HCT116 (cell line): ENCODE measurements around the gene AK5. TPM values are rescaled to one million over a fixed set of nuclear protein-coding genes. Genes with fewer than 3 reads are reported as not detected.

Source experiments
- ATAC-seq: fragments of 200-7000 bp; cut with Tn5 transposase; 2 replicates; pipeline ENCODE4 v1.9.1; 2020; ENCODE audit warnings: mild to moderate bottlenecking, moderate library complexity
- BruUV-seq: library from RNA; stranded (reverse); fragments of 400-500 nt; replicated peaks from 2 replicates; lab custom pipeline; 2021; lab: Mats Ljungman, UMichigan
- CTCF ChIA-PET: fragments of 300-600 bp; sonication (Branson Sonifier 250); formaldehyde crosslinking; loops from one replicate; lab custom pipeline; 2021; ENCODE audit warnings: antibody characterized with exemption; lab: Charles Lee
- POLR2A ChIA-PET: fragments of 300-600, 350-600 bp; sonication (Branson Sonifier 250); formaldehyde crosslinking; loops from one replicate; lab custom pipeline; 2021; ENCODE audit warnings: antibody characterized with exemption; lab: Charles Lee
- RAD21 ChIA-PET, 2 experiments: fragments of 300-600 bp; sonication (Branson Sonifier 250); formaldehyde crosslinking; loops; one replicate each; lab custom pipeline; 2023; ENCODE audit warnings: low total read pairs in 2 of 2; ENCODE audit not compliant: uncharacterized antibody in 2 of 2, unreplicated experiment in 2 of 2, low non-redundant PET in 1 of 2; lab: Charles Lee
- DNase-seq: peaks from one replicate; pipeline ENCODE4 v3.0.0-alpha.2; 2010; ENCODE audit warnings: low read depth, low spot score
- H2AFZ ChIP-seq: fragments of 200-600 bp; shearing (Covaris generic), sonication (generic); 2 replicates; pipeline ENCODE4 v1.6.1; 2017; ENCODE audit warnings: low read depth, mixed run types, mixed read lengths, antibody characterized with exemption, low read length; ENCODE audit not compliant: poor library complexity, severe bottlenecking
- H3K27ac ChIP-seq: 2 replicates; pipeline ENCODE4 v1.5.1; 2012; ENCODE audit warnings: low read depth, low read length
- H3K27me3 ChIP-seq: fragments of 200-600 bp; sonication (generic); 2 replicates; pipeline ENCODE4 v1.6.1; 2016; ENCODE audit warnings: mixed run types, low read length, mixed read lengths; ENCODE audit not compliant: insufficient read depth
- H3K36me3 ChIP-seq, 2 experiments: fragments of 200-500 bp in 1 of 2; fragments of 200-600 bp in 1 of 2; sonication (Bioruptor generic) in 1 of 2; sonication (generic) in 1 of 2; 2 replicates each; pipeline versions ENCODE4 v1.5.1 to v1.6.1; 2014 to 2016; ENCODE audit warnings: low read length in 2 of 2, inconsistent platforms in 1 of 2, mixed read lengths in 1 of 2, mixed run types in 1 of 2; ENCODE audit not compliant: insufficient read depth in 2 of 2, control insufficient read depth in 1 of 2
- H3K4me1 ChIP-seq, 2 experiments: fragments of 200-600 bp in 1 of 2; sonication (generic) in 1 of 2; 2 replicates each; pipeline versions ENCODE4 v1.5.1 to v1.6.1; 2012 to 2017; ENCODE audit warnings: low read length in 2 of 2, inconsistent platforms in 1 of 2, mild to moderate bottlenecking in 1 of 2, mixed read lengths in 1 of 2, mixed run types in 1 of 2, moderate library complexity in 1 of 2; ENCODE audit not compliant: insufficient read depth in 2 of 2, control insufficient read depth in 1 of 2
- H3K4me2 ChIP-seq: fragments of 200-600 bp; sonication (generic); 2 replicates; pipeline ENCODE4 v1.6.1; 2017; ENCODE audit warnings: mixed run types, low read length, mixed read lengths
- H3K4me3 ChIP-seq, 2 experiments: fragments of 200-600 bp in 1 of 2; sonication (generic) in 1 of 2; replicated peaks in 1 of 2; 2 replicates each; pipeline ENCODE4 v1.5.1; 2011 to 2016; ENCODE audit warnings: low read length in 2 of 2, control low read depth in 1 of 2, low read depth in 1 of 2, mild to moderate bottlenecking in 1 of 2, mixed read lengths in 1 of 2, mixed run types in 1 of 2
- H3K79me2 ChIP-seq: fragments of 200-600 bp; sonication (generic); 2 replicates; pipeline ENCODE4 v1.6.1; 2017; ENCODE audit warnings: mild to moderate bottlenecking, mixed run types, low read length, moderate library complexity, mixed read lengths; ENCODE audit not compliant: insufficient read depth
- H3K9ac ChIP-seq: fragments of 200-600 bp; sonication (generic); 2 replicates; pipeline ENCODE4 v1.6.1; 2016; ENCODE audit warnings: low read length, mixed read lengths
- H3K9me2 ChIP-seq: fragments of 200-600 bp; sonication (generic), shearing (Covaris generic); 2 replicates; pipeline ENCODE4 v1.6.1; 2017; ENCODE audit warnings: mixed run types, mild to moderate bottlenecking, moderate library complexity; ENCODE audit not compliant: insufficient read depth
- H3K9me3 ChIP-seq, 2 experiments: fragments of 200-500 bp in 1 of 2; fragments of 200-600 bp in 1 of 2; sonication (Bioruptor generic) in 1 of 2; sonication (generic) in 1 of 2; 2 replicates each; pipeline ENCODE4 v1.6.1; 2014 to 2017; ENCODE audit warnings: low read length in 2 of 2, mixed read lengths in 2 of 2, inconsistent platforms in 1 of 2, low read depth in 1 of 2, mild to moderate bottlenecking in 1 of 2, mixed run types in 1 of 2, moderate library complexity in 1 of 2; ENCODE audit not compliant: control insufficient read depth in 1 of 2, insufficient read depth in 1 of 2
- H4K20me1 ChIP-seq: fragments of 200-600 bp; sonication (generic), shearing (Covaris generic); 2 replicates; pipeline ENCODE4 v1.6.1; 2017; ENCODE audit warnings: mixed run types, mild to moderate bottlenecking, moderate library complexity; ENCODE audit not compliant: insufficient read depth
- CBX3 ChIP-seq: IDR thresholded peaks from 2 replicates; pipeline ENCODE4 v1.6.1; 2012; ENCODE audit warnings: low read depth
- CEBPB ChIP-seq: IDR thresholded peaks from 2 replicates; pipeline ENCODE4 v1.6.1; 2012; ENCODE audit warnings: low read depth
- ELF1 ChIP-seq: IDR thresholded peaks from 2 replicates; pipeline ENCODE4 v1.6.1; 2012; ENCODE audit warnings: low read depth, borderline replicate concordance
- EZH2phosphoT487 ChIP-seq: fragments of 200-600 bp; IDR thresholded peaks from 2 replicates; pipeline ENCODE4 v1.6.1; 2018; ENCODE audit warnings: antibody characterized with exemption, borderline replicate concordance
- FOSL1 ChIP-seq: IDR thresholded peaks from 2 replicates; pipeline ENCODE4 v1.6.1; 2012; ENCODE audit warnings: low read depth
- JUND ChIP-seq: IDR thresholded peaks from 2 replicates; pipeline ENCODE4 v1.6.1; 2012
- POLR2A ChIP-seq: IDR thresholded peaks from 2 replicates; pipeline ENCODE4 v1.7.0; 2011; ENCODE audit warnings: borderline replicate concordance; ENCODE audit not compliant: insufficient read depth, insufficient read length; ENCODE audit errors: extremely low read depth
- SIN3A ChIP-seq: IDR thresholded peaks from 2 replicates; pipeline ENCODE4 v1.6.1; 2012; ENCODE audit warnings: low read depth
- SP1 ChIP-seq: IDR thresholded peaks from 2 replicates; pipeline ENCODE4 v1.6.1; 2012; ENCODE audit warnings: low read depth
- SRF ChIP-seq: IDR thresholded peaks from 2 replicates; pipeline ENCODE4 v1.6.1; 2012; ENCODE audit warnings: low read depth
- ZNF274 ChIP-seq: fragments of 200-500 bp; sonication (Bioruptor generic); IDR thresholded peaks from 2 replicates; pipeline ENCODE4 v1.6.1; 2014; ENCODE audit warnings: mild to moderate bottlenecking, low read depth, low read length, inconsistent platforms
- intact Hi-C: fragments of 100-400 bp; cut with micrococcal nuclease; formaldehyde crosslinking; loops from 2 replicates; pipeline ENCODE4 v1.10.0; 2022
- total RNA-seq: library from RNA; stranded (reverse); gene quantifications from one replicate; pipeline ENCODE4 v1.2.1, GENCODE V29; 2021; ENCODE audit not compliant: unreplicated experiment
- TF ChIP-seq, protein P1 (sequence below): IDR thresholded peaks from 2 replicates; pipeline ENCODE4 v1.6.1; 2011; ENCODE audit warnings: mild to moderate bottlenecking, low read length, moderate library complexity; ENCODE audit not compliant: insufficient replicate concordance; ENCODE audit errors: extremely low read depth
- TF ChIP-seq, protein P2 (sequence below): IDR thresholded peaks from 2 replicates; pipeline ENCODE4 v1.6.1; 2012
- TF ChIP-seq, protein P3 (sequence below), 3 experiments: fragments of 200-600 bp in 1 of 3; sonication (generic) in 1 of 3; IDR thresholded peaks in 2 of 3; conservative IDR thresholded peaks in 1 of 3; 2 replicates each; pipeline ENCODE4 v1.5.1; 2012 to 2017; ENCODE audit warnings: low read depth in 2 of 3, low read length in 2 of 3, antibody characterized with exemption in 1 of 3, borderline replicate concordance in 1 of 3, control low read depth in 1 of 3, mild to moderate bottlenecking in 1 of 3, mixed read lengths in 1 of 3, mixed run types in 1 of 3, moderate library complexity in 1 of 3; ENCODE audit not compliant: insufficient read depth in 1 of 3
- TF ChIP-seq, protein P4 (sequence below): IDR thresholded peaks from 2 replicates; pipeline ENCODE4 v1.6.1; 2012

The AK5 gene
- total RNA-seq, 1 experiment from 2014 or later, result 0.22 TPM

DNA sequence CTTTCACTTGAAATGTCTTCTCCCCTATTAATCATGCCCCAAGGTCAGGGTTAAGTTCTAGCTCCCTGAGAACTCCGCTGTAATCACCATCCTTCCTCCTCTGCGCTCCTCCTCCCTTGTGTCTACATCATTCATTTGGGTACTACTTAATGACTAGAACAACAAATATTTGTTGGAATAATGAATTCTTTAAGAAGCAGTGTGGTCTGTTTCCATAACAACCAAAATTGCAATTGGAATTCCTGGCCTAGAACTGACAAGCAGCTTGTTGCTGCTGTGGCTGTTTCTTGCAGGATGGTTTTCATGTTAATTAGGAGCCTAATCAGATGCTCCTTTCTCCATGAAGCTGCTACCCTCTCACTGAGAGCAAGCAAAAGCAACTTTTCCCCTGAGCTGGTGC, 208.1 kb downstream of the AK5 start:
- intact Hi-C loops, result no loop called here
- TF ChIP-seq CBX3, result no peak
- TF ChIP-seq EZH2phosphoT487, result no peak
- TF ChIP-seq SRF, result no peak
- no peak for TF ChIP-seq ZNF274
- H3K4me3 ChIP-seq, result no peak overlapping the region
- no peaks in the 10 kb centered on the region for H3K4me1 ChIP-seq
- ChIA-PET POLR2A (no interaction called here), RAD21 (no interaction called here), CTCF (no interaction called here)
- no peak overlapping the region for H3K27ac ChIP-seq
- H3K9me3 ChIP-seq, result no peaks in the 10 kb centered on the region
- H3K27me3 ChIP-seq, result no peaks in the 10 kb centered on the region
- H3K4me2 ChIP-seq, result no peak overlapping the region
- H3K79me2 ChIP-seq, result no peaks in the 10 kb centered on the region
- H4K20me1 ChIP-seq, result no peaks in the 10 kb centered on the region
- no peak overlapping the region for H3K9ac ChIP-seq
- H2AFZ ChIP-seq, result no peak overlapping the region
- no TSS peak for BruUV-seq
- DNase-seq, result no peak
- no peaks in the 10 kb centered on the region for H3K9me2 ChIP-seq
- ATAC-seq, result no peak
- no peaks in the 10 kb centered on the region for H3K36me3 ChIP-seq

DNA sequence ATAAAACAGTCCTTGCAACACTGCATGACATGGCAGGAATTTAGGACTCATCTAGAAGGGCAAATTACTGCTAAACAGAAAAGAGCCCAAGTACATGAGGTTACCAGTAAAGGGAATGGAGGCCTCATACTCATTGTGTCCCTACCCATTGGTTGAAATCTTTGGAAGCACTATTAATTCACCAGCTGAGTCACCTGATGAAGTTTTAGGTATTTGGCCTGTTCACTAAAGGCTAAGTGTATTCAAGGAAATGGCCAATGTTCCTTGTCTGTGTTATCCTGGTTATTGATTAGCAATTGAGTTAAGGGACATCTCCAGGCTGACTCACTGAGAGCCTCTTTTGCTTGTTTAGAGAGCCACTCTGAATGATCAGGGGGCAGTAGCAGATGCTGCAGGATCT, 212.2 kb downstream of the AK5 start:
- BruUV-seq, result no TSS peak
- no peak for TF ChIP-seq CEBPB
- TF ChIP-seq, protein P1, sequence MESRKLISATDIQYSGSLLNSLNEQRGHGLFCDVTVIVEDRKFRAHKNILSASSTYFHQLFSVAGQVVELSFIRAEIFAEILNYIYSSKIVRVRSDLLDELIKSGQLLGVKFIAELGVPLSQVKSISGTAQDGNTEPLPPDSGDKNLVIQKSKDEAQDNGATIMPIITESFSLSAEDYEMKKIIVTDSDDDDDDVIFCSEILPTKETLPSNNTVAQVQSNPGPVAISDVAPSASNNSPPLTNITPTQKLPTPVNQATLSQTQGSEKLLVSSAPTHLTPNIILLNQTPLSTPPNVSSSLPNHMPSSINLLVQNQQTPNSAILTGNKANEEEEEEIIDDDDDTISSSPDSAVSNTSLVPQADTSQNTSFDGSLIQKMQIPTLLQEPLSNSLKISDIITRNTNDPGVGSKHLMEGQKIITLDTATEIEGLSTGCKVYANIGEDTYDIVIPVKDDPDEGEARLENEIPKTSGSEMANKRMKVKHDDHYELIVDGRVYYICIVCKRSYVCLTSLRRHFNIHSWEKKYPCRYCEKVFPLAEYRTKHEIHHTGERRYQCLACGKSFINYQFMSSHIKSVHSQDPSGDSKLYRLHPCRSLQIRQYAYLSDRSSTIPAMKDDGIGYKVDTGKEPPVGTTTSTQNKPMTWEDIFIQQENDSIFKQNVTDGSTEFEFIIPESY, result no peak
- no peak for TF ChIP-seq JUND
- TF ChIP-seq, protein P2, sequence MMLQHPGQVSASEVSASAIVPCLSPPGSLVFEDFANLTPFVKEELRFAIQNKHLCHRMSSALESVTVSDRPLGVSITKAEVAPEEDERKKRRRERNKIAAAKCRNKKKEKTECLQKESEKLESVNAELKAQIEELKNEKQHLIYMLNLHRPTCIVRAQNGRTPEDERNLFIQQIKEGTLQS, result no peak
- TF ChIP-seq ZNF274, result no peak
- TF ChIP-seq ELF1, result no peak
- no peak for TF ChIP-seq SIN3A
- TF ChIP-seq FOSL1, result no peak
- no peak for TF ChIP-seq SP1
- TF ChIP-seq, protein P3, sequence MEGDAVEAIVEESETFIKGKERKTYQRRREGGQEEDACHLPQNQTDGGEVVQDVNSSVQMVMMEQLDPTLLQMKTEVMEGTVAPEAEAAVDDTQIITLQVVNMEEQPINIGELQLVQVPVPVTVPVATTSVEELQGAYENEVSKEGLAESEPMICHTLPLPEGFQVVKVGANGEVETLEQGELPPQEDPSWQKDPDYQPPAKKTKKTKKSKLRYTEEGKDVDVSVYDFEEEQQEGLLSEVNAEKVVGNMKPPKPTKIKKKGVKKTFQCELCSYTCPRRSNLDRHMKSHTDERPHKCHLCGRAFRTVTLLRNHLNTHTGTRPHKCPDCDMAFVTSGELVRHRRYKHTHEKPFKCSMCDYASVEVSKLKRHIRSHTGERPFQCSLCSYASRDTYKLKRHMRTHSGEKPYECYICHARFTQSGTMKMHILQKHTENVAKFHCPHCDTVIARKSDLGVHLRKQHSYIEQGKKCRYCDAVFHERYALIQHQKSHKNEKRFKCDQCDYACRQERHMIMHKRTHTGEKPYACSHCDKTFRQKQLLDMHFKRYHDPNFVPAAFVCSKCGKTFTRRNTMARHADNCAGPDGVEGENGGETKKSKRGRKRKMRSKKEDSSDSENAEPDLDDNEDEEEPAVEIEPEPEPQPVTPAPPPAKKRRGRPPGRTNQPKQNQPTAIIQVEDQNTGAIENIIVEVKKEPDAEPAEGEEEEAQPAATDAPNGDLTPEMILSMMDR (IDR thresholded peaks at IDR 0.05 in 2 of 3, conservative IDR thresholded peaks at IDR 0.05 in 1 of 3; ENCODE audit: borderline replicate concordance in 1 of 3, insufficient read depth in 1 of 3, low read depth in 2 of 3, low read length in 2 of 3), result no peak
- TF ChIP-seq, protein P4, sequence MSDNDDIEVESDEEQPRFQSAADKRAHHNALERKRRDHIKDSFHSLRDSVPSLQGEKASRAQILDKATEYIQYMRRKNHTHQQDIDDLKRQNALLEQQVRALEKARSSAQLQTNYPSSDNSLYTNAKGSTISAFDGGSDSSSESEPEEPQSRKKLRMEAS, result no peak
- TF ChIP-seq POLR2A, result no peak
- CTCF ChIA-PET, result no interaction called here

More for the DNA sequence above, 212.2 kb downstream of the AK5 start:
- Histone ChIP-seq H3K4me2 (no peak overlapping the region), H3K4me3 (no peak overlapping the region), H2AFZ (no peak overlapping the region), H4K20me1 (no peaks in the 10 kb centered on the region), H3K27me3 (no peaks in the 10 kb centered on the region), H3K79me2 (no peaks in the 10 kb centered on the region), H3K9me2 (no peaks in the 10 kb centered on the region), H3K9ac (no peak overlapping the region), H3K4me1 (no peaks in the 10 kb centered on the region), H3K9me3 (no peaks in the 10 kb centered on the region), H3K36me3 (no peaks in the 10 kb centered on the region), H3K27ac (no peak overlapping the region)
- ChIA-PET POLR2A (no interaction called here), RAD21 (no interaction called here)
- DNase-seq (no peak), ATAC-seq (no peak)
- intact Hi-C loops, result no loop called here
